ENCODE data around the gene SRD5A3.

- TF ChIP-seq ATF6 (CRISPR knock-in tag; IDR thresholded peaks at IDR 0.05) (no peak), NR2C2 (CRISPR knock-in tag; IDR thresholded peaks at IDR 0.05) (no peak), MLX (CRISPR knock-in tag; IDR thresholded peaks at IDR 0.05) (no peak), ELF4 (CRISPR knock-in tag; IDR thresholded peaks at IDR 0.05; ENCODE audit: low read depth) (no peak), JUN (CRISPR knock-in tag; IDR thresholded peaks at IDR 0.05) (no peak), CTCF (IDR thresholded peaks at IDR 0.05) (no peak), ATF3 (CRISPR knock-in tag; conservative IDR thresholded peaks at IDR 0.05) (no peak), ETV6 (CRISPR knock-in tag; IDR thresholded peaks at IDR 0.05) (no peak), ZNF232 (CRISPR knock-in tag; IDR thresholded peaks at IDR 0.05) (no peak), MAX (CRISPR knock-in tag; IDR thresholded peaks at IDR 0.05) (no peak), GTF2I (CRISPR knock-in tag; conservative IDR thresholded peaks at IDR 0.05) (no peak), SP1 (CRISPR knock-in tag; conservative IDR thresholded peaks at IDR 0.05) (no peak), NR3C1 (CRISPR knock-in tag; conservative IDR thresholded peaks at IDR 0.05; ENCODE audit: low read depth) (no peak)
Observed at GRCh38 chr4:55365345-55365728, 19.3 kb downstream of the SRD5A3 start.

Measured in WTC11 (cell line).